ENCODE results near the gene PHLPP2. TPM values are rescaled to one million over a fixed set of nuclear protein-coding genes. Genes with fewer than 3 reads are reported as not detected.
"Not testable (repeated sequence)": the region's sequence is repeated elsewhere in the genome, so short reads cannot be mapped to it uniquely, and the experiment has no call there.

PHLPP2 gene
- total RNA-seq, 1 donor from 2014 or later, result 3.4 TPM

DNA sequence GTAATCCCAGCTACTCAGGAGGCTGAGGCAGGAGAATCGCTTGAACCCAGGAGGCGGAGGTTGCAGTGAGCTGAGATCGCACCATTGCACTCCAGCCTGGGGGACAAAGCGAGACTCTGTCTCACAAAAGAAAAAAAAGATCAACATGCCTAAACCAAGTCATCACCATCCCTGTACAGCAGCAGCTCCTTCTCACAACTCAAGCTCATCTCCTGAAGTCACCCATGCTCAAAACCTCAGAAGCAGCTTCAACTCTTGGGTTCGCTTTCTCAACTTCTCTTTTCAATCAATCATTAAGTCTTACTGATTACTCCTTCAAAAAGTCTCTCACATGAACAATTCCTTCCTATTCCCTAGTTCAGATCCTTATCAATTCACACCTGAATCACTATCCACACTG is 31.3 kb downstream of the PHLPP2 start:
- no peak for TF ChIP-seq CTCF (IDR thresholded peaks at IDR 0.05; ENCODE audit: borderline replicate concordance)
- DNase-seq, result no peak
- Histone ChIP-seq H3K27me3 (ENCODE audit: low read depth) (no peaks in the 10 kb centered on the region), H3K4me3 (no peak overlapping the region), H3K9me3 (replicated peaks) (no peaks in the 10 kb centered on the region), H3K27ac (replicated peaks) (no peak overlapping the region), H3K36me3 (peaks cover 31% of the 10 kb centered on the region), H3K4me1 (no peaks in the 10 kb centered on the region)
- intact Hi-C loops (cut with micrococcal nuclease), result no loop called here

DNA sequence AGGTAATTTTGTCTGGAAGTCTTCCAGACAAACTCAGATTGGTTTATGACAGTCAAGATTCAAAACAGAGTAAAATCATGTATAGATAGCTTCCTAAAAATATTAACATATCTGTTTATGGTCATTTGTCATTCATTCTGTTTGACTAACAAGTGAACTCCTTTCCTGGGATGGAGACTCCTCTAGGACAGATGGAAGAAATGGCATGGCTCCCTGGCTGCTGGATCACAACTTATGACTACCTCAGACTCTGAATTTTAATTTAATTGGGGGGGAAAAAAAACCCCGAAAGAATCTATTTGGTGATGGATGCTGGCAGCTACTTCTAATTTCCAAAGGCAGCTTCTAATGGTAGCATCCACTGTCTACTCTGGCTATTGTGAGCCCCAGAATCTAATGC is 34.6 kb downstream of the PHLPP2 start:
- intact Hi-C loops (cut with micrococcal nuclease), result no loop called here
- Histone ChIP-seq H3K27ac (replicated peaks) (no peak overlapping the region), H3K9me3 (replicated peaks) (no peaks in the 10 kb centered on the region), H3K36me3 (peaks cover 58% of the 10 kb centered on the region), H3K4me3 (no peak overlapping the region), H3K4me1 (no peaks in the 10 kb centered on the region), H3K27me3 (ENCODE audit: low read depth) (no peaks in the 10 kb centered on the region)
- TF ChIP-seq CTCF (IDR thresholded peaks at IDR 0.05; ENCODE audit: borderline replicate concordance), result no peak
- no peak for DNase-seq

DNA sequence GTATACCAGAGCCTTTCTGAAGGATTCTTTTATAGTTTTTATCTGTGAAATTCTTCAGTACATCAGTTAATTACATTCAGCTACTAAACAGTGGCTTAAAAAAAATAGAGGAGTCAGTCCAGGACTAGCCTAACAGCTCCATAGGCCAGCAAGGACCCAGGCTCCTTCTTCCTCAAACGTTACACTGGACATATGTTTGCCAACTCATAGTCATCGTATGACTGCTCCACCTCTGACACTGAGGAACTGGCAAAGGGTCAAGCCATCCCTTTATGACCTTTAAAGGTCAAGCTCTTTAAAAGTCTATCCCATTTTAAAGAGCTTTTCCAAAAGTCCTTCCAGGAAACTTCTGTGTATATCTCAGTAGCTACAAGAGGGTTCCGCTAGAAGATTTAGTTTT is 36.6 kb downstream of the PHLPP2 start:
- H3K27me3 ChIP-seq (ENCODE audit: low read depth), result no peaks in the 10 kb centered on the region
- no peak overlapping the region for H3K27ac ChIP-seq (replicated peaks)
- intact Hi-C loops (cut with micrococcal nuclease), result no loop called here
- no peak for TF ChIP-seq CTCF (IDR thresholded peaks at IDR 0.05; ENCODE audit: borderline replicate concordance)
- H3K4me3 ChIP-seq, result no peak overlapping the region
- no peak for DNase-seq
- peaks cover 78% of the 10 kb centered on the region for H3K36me3 ChIP-seq
- H3K9me3 ChIP-seq (replicated peaks), result no peaks in the 10 kb centered on the region
- H3K4me1 ChIP-seq, result no peaks in the 10 kb centered on the region

DNA sequence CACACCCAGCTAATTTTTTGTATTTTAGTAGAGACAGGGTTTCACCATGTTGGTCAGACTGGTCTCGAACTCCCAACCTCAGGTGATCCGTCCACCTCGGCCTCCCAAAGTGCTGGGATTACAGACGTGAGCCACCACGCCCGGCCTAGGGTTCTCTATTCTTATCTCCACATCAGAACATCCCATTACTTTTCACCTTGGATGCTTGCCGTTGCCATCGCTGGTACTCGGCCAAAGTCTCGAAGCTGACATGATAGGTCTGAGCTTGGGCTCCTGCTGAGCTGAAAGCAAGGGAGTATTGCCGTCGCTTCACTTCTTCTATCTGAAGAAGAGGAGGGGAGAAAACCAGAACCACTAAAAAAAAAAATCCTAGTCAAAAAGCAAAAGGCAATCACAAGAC is 40.2 kb downstream of the PHLPP2 start:
- H3K27ac ChIP-seq (replicated peaks); H3K27me3 ChIP-seq (ENCODE audit: low read depth); H3K4me3 ChIP-seq; H3K4me1 ChIP-seq; H3K9me3 ChIP-seq (replicated peaks); DNase-seq; intact Hi-C loops (cut with micrococcal nuclease): not testable (repeated sequence)
- peaks cover 92% of the 10 kb centered on the region for H3K36me3 ChIP-seq

DNA sequence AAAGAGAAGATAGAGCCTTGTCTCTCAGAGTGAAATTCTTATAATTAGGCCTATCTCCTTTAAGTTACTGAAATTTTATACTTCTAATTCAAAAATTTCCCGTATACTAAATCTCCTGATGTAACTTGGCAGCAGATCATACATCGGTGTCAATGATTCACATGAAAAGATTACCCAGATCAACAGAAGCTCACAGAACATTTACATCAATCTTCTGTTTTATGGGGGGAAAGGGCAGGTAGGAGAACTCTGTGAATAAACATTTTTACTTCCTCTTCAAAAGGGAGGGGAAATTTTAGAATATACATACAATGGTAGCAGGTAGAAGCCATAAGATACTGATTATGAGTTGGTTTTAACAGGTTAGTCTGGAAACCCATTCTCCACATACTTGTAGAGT is 43.1 kb downstream of the PHLPP2 start:
- Histone ChIP-seq H3K27ac (replicated peaks) (no peak overlapping the region), H3K27me3 (ENCODE audit: low read depth) (no peaks in the 10 kb centered on the region), H3K9me3 (replicated peaks) (no peaks in the 10 kb centered on the region), H3K4me1 (no peaks in the 10 kb centered on the region), H3K4me3 (no peak overlapping the region), H3K36me3 (peaks cover 89% of the 10 kb centered on the region)
- intact Hi-C loops (cut with micrococcal nuclease), result no loop called here
- no peak for TF ChIP-seq CTCF (IDR thresholded peaks at IDR 0.05; ENCODE audit: borderline replicate concordance)
- DNase-seq, result no peak

DNA sequence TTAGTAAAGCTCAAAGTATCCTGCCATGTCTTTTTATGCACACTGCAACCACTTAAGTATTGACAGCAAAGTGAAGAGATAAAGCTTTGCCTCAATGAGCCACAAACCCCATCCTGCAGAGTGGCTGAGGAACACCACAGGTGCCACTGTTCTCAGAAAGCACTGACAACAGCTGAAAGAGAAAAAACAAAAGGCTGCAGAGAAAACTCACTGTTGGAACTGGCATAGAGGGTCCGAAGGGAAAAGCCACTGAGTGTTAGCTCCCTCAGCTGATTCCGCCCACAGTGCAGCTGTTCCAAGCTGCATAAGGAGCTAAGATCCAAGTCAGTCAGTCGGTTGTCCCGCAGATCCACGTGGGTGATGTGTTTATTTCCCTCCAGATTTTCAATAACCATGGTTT is 48.3 kb downstream of the PHLPP2 start:
- intact Hi-C loops (cut with micrococcal nuclease), result no loop called here
- Histone ChIP-seq H3K4me1 (no peaks in the 10 kb centered on the region), H3K27ac (replicated peaks) (no peak overlapping the region), H3K27me3 (ENCODE audit: low read depth) (no peaks in the 10 kb centered on the region), H3K9me3 (replicated peaks) (no peaks in the 10 kb centered on the region), H3K4me3 (no peak overlapping the region), H3K36me3 (peaks cover 88% of the 10 kb centered on the region)
- TF ChIP-seq CTCF (IDR thresholded peaks at IDR 0.05; ENCODE audit: borderline replicate concordance), result no peak
- DNase-seq, result no peak

All from left ventricle myocardium inferior (tissue), 1 donor.